Measurements from ENCODE around the gene SERGEF. TPM values are rescaled to one million over a fixed set of nuclear protein-coding genes. Genes with fewer than 3 reads are reported as not detected.

SERGEF gene
- polyA plus RNA-seq, 3 donors: 14.3 to 33.7 (median 33.3) TPM

GRCh38 chr11:17792161-17792560 lies 220.7 kb downstream of the SERGEF start:
- H3K27me3 ChIP-seq (ENCODE audit: control insufficient read depth in 2 of 2, insufficient read depth in 2 of 2, low read length in 2 of 2): no peaks in the 10 kb centered on the region
- no peak overlapping the region for H3K4me3 ChIP-seq (replicated peaks in 1 of 3; ENCODE audit: low read depth in 2 of 3, low read length in 3 of 3)
- DNase-seq: no peak
- H3K9me3 ChIP-seq (replicated peaks in 1 of 2; ENCODE audit: control insufficient read depth in 1 of 2, insufficient read depth in 1 of 2, low read length in 2 of 2): no peaks in the 10 kb centered on the region
- Mint-ChIP-seq H3K9me3 (no peaks in the 10 kb centered on the region), H3K4me1 (no peaks in the 10 kb centered on the region), H3K4me3 (no peak overlapping the region), H3K27ac (no peak overlapping the region), H3K36me3 (peaks cover 0 to 4% of the 10 kb centered on the region in 2 donors), H3K27me3 (ENCODE audit: low read depth in 3 of 3) (peaks cover 0 to 1% (median 0%) of the 10 kb centered on the region in 3 donors)
- H3K9ac ChIP-seq (ENCODE audit: insufficient read depth, low read length, poor library complexity, severe bottlenecking): no peak overlapping the region
- no peaks in the 10 kb centered on the region for H3K79me2 ChIP-seq (ENCODE audit: insufficient read depth, low read length)
- intact Hi-C loops (cut with micrococcal nuclease): no loop called here
- H4K20me1 ChIP-seq (ENCODE audit: insufficient read depth, low read length): no peaks in the 10 kb centered on the region
- WGBS (ENCODE audit: insufficient coverage): 99% methylated on average over 9 of the region's 9 CpGs
- no peaks in the 10 kb centered on the region for H3K36me3 ChIP-seq (replicated peaks in 1 of 2; ENCODE audit: control insufficient read depth in 1 of 2, insufficient read depth in 2 of 2, low read length in 2 of 2)
- no peak overlapping the region for H3K27ac ChIP-seq (ENCODE audit: low read depth in 1 of 2, low read length in 2 of 2)
- no peak for TF ChIP-seq CTCF (IDR thresholded peaks at IDR 0.05)
- no peak overlapping the region for H2AFZ ChIP-seq (ENCODE audit: insufficient read depth, low read depth, low read length, poor library complexity, severe bottlenecking)
- H3K4me2 ChIP-seq (replicated peaks; ENCODE audit: extremely low read depth, low read length, poor library complexity, severe bottlenecking): no peak overlapping the region
- H3K4me1 ChIP-seq (ENCODE audit: control insufficient read depth in 1 of 2, insufficient read depth in 2 of 2, low read length in 2 of 2): no peaks in the 10 kb centered on the region

GRCh38 chr11:17791144-17791543 lies 221.7 kb downstream of the SERGEF start:
- no peaks in the 10 kb centered on the region for H3K4me1 ChIP-seq (ENCODE audit: control insufficient read depth in 1 of 2, insufficient read depth in 2 of 2, low read length in 2 of 2)
- no peak for DNase-seq
- no peaks in the 10 kb centered on the region for H4K20me1 ChIP-seq (ENCODE audit: insufficient read depth, low read length)
- no peak overlapping the region for H3K9ac ChIP-seq (ENCODE audit: insufficient read depth, low read length, poor library complexity, severe bottlenecking)
- H3K27ac Mint-ChIP-seq: no peak overlapping the region
- peaks cover 0 to 4% of the 10 kb centered on the region in 2 donors for H3K36me3 Mint-ChIP-seq
- no peak overlapping the region for H3K4me3 ChIP-seq (replicated peaks in 1 of 3; ENCODE audit: low read depth in 2 of 3, low read length in 3 of 3)
- intact Hi-C loops (cut with micrococcal nuclease): no loop called here
- H3K36me3 ChIP-seq (replicated peaks in 1 of 2; ENCODE audit: control insufficient read depth in 1 of 2, insufficient read depth in 2 of 2, low read length in 2 of 2): peaks cover 0 to 4% of the 10 kb centered on the region in 2 donors
- H3K9me3 ChIP-seq (replicated peaks in 1 of 2; ENCODE audit: control insufficient read depth in 1 of 2, insufficient read depth in 1 of 2, low read length in 2 of 2): no peaks in the 10 kb centered on the region
- H3K27me3 Mint-ChIP-seq (ENCODE audit: low read depth in 3 of 3): peaks cover 0 to 1% (median 0%) of the 10 kb centered on the region in 3 donors
- H3K4me2 ChIP-seq (replicated peaks; ENCODE audit: extremely low read depth, low read length, poor library complexity, severe bottlenecking): no peak overlapping the region
- H3K79me2 ChIP-seq (ENCODE audit: insufficient read depth, low read length): no peaks in the 10 kb centered on the region
- no peak for TF ChIP-seq CTCF (IDR thresholded peaks at IDR 0.05)
- H3K9me3 Mint-ChIP-seq: no peaks in the 10 kb centered on the region
- H3K4me3 Mint-ChIP-seq: no peak overlapping the region
- H2AFZ ChIP-seq (ENCODE audit: insufficient read depth, low read depth, low read length, poor library complexity, severe bottlenecking): no peak overlapping the region
- H3K4me1 Mint-ChIP-seq: no peaks in the 10 kb centered on the region
- H3K27ac ChIP-seq (ENCODE audit: low read depth in 1 of 2, low read length in 2 of 2): no peak overlapping the region
- H3K27me3 ChIP-seq (ENCODE audit: control insufficient read depth in 2 of 2, insufficient read depth in 2 of 2, low read length in 2 of 2): no peaks in the 10 kb centered on the region

Data from CD14-positive monocyte (primary cell).